DMS53 treated with DMSO at 0.1 percent for 48 hours (cell line): ENCODE results near the gene ZNF662.
A peak's percentile ranks its signal among the peaks of the same experiment; 100 is the strongest.
"Not testable (repeated sequence)": the region's sequence is repeated elsewhere in the genome, so short reads cannot be mapped to it uniquely, and the experiment has no call there.

ENCODE experiments used
- DNase-seq: peaks from one replicate; lab custom pipeline; 2025; ENCODE audit not compliant: unreplicated experiment; lab: John Stamatoyannopoulos, UW

ZNF662 gene

DNA sequence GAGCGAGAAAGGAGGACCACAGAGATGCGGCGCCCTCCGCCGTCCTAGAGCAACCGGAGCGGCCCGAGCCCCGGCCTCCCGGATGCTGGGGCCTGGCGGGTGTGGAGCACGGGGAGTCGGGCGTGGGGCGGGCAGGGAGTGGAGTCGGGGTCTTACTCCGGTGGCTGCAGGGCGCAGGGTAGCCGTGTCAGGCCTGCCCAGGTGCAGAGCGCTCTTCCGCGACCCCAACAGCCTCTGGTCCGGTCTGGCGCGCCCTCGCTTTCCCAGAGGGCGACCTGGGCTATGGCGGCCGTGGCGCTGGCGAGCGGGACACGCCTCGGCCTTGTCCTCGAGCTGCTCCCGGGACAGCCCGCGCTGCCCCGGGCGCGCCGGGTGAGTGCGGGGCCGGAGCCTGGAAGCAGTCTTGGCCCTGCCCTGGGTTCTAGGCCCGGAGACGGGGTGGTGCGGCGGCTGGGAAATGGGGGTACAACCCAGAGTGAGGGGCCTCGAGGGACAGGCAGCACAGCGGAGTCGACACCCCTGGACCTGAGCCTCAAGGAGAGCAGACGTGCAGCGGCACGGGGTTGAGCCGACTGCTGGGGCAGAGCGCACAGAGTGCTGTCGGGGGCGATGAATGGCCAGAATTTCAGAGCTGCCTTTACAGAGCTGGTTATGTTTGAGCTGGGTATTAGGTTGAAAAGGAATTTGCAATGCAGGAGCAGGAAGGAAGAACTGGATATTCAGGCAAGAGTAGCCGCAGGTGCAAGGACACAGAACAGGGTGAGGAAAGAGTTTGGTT lies at the start of gene ZNF662:
TSS of gene ZNF662 (plus strand) at position 73 of the 778 bp plus-strand sequence. CDS start 1,973 bp downstream, outside the sequence.
- DNase-seq, result peak; percentile 2

DNA sequence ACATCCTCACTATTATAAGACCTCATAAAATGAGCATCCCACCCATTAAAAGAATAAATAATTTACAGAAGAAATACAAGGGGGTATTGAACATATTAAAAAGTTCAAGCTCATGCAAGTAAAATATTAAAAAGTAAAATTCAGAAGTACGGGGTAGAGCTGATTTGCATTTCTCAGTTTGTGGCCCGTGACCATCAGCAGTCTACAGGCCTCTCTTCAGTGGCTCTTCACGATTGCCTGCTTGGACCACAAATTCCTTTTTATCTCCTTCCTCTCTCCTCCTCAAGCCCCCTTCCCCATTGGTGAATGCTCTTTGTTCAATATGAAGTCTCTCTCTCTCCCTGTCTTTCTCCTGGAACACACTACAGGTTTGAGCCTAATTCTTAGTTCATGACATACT lies 49.4 kb upstream of the ZNF662 start:
- DNase-seq, result no peak

GRCh38 chr3:42864321-42864950 lies 41.5 kb upstream of the ZNF662 start:
- DNase-seq, result no peak

- DNase-seq, result no peak
These were observed 40.7 kb upstream of the ZNF662 start for GRCh38 chr3:42865256-42865655.

GRCh38 chr3:42867138-42867537 lies 38.8 kb upstream of the ZNF662 start:
- no peak for DNase-seq

DNA sequence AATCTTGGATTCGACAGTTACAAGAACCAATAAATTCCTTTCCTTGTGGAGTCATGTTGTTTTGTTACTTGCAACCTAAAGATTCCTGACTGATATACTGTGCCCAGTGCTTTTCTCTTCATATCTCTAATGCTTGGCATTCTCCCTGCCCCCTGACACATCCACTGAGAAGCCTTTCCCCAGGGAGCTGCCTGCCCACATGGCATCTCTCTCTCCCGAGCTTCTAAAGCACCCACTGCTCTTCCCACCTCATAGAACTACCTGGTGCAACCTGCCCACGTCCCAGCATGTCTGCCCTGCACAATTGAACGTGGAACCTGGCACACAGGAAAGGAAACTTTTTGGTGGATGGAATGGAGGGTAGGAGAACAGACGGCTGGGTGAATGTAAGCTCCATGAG lies 37.1 kb upstream of the ZNF662 start:
- no peak for DNase-seq

DNA sequence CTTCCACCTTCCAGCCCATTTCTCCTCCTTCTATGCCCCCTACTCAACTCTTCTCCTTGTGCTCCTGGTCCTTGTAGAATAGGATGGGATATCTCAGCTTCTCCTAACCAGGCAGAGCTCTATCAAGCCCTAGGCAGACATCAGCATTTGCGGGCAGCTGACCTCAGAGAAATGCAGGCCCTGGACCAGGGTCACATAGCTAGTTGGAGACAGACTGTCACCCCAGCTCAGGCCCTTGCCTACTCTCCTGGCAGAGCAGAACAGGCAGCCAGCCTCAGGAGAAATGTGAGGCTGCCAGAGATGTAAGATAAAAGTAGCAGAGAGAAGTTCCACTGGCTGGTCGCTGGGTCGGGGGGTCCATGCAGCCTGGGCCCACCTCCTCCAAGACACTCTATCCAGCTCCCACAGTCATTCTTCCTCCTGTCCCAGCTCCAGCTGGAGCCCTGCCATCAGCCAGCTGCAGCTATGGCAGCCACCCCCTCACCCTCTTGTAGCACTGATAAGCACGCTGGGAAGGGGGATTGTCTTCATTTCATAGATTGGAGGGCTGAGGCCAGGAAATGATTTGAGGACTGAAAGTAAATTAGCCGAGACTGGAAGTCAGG lies 34.2 kb upstream of the ZNF662 start:
- no peak for DNase-seq

DNA sequence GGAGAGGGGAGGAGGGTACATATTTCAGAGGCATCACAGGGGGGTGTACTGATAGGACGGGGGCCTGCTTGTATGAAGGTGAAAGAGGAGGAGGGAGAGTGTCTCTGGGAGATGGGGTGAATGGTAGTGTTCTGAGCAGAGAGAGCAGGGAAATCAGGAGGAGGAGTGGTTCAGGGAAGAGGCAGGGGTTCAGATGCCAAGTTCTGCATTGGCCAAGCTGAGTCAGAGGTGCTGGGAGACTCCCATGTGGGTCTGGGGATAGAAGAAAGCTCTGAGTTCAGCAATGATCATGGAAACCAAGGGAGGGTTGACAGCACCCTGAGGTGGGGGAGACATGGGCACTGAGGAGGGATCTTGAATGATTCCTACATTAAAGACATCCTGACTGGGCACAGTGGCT lies 33.2 kb upstream of the ZNF662 start:
- no peak for DNase-seq

DNA sequence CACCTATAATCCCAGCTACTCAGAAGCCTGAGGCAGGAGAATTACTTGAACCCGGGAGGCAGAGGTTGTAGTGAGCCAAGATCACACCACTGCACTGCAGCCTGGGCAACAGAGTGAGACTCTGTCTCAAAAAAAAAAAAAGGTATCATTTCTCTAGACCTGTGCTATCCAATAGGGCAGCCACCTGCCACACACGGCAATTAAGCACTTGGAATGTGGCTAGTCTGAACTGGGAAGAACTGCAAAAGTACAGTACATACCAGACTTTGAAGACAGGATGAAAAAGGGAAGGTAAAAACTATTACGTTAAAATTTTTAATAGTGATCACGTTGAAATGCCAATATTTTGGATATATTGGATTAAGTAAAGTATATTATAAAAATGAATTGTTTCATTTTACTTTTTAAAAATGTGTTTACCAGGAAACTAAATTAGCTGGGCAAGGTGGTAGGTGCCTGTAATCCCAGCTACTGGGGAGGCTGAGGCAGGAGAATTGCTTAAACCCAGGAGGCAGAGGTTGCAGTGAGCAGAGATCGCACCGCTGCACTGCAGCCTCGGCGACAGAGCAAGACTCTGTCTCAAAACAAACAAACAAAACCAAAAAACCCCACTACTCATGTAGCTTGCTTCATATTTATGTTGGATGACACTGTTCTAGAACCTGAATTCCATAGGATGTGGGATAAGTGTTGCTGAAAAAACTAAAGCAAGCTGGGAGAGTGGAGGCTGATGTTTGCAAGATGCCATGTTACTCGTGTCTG lies 32.5 kb upstream of the ZNF662 start:
- no peak for DNase-seq

GRCh38 chr3:42874749-42875148 lies 31.2 kb upstream of the ZNF662 start:
- no peak for DNase-seq

GRCh38 chr3:42875325-42876151 lies 30.4 kb upstream of the ZNF662 start, which contains the start of gene CYP8B1:
Gene CYP8B1 (minus strand): TSS chr3:42875879. CDS start chr3:42875816, 63 bp downstream.
- no peak for DNase-seq

GRCh38 chr3:42876401-42876800 lies 29.5 kb upstream of the ZNF662 start:
- no peak for DNase-seq

GRCh38 chr3:42876940-42877720 lies 28.8 kb upstream of the ZNF662 start:
- no peak for DNase-seq

DNA sequence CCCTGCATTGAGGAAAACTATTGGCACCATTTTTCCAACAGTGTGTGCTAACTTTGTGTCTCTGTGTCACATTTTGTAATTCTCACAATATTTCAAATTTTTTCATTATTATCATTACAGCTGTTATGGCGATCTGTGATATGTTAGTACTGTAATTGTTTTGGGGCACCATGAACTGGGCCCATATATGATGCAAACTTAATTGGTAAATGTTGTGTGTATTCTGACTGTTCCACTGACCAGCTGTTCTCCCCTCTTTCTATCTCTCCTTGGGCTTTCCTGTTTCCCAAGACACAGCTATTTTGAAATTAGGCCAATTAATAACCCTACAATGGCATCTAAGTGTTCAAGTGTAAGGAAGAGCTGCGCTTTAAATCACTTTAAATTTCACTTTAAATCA lies 28.1 kb upstream of the ZNF662 start:
- DNase-seq, result no peak

DNA sequence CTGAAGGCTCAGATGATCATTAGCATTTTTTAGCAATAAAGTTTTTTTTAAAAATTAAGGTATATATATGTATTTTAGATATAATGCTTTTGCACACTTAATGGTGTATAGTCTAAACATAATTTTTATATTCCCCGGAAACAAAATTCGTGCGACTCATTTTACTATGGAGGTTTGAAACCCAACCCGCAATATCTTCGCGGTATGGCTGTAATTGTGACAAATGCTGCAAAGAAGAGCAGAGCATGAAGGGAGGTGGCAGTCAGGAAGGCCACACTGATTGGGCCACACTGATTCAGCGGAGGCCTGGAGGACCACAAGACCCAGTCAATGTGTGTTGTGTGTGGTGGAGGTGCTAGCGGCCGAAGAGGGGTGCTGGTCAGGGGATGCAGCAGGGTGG lies 25.8 kb upstream of the ZNF662 start:
- DNase-seq, result no peak

DNA sequence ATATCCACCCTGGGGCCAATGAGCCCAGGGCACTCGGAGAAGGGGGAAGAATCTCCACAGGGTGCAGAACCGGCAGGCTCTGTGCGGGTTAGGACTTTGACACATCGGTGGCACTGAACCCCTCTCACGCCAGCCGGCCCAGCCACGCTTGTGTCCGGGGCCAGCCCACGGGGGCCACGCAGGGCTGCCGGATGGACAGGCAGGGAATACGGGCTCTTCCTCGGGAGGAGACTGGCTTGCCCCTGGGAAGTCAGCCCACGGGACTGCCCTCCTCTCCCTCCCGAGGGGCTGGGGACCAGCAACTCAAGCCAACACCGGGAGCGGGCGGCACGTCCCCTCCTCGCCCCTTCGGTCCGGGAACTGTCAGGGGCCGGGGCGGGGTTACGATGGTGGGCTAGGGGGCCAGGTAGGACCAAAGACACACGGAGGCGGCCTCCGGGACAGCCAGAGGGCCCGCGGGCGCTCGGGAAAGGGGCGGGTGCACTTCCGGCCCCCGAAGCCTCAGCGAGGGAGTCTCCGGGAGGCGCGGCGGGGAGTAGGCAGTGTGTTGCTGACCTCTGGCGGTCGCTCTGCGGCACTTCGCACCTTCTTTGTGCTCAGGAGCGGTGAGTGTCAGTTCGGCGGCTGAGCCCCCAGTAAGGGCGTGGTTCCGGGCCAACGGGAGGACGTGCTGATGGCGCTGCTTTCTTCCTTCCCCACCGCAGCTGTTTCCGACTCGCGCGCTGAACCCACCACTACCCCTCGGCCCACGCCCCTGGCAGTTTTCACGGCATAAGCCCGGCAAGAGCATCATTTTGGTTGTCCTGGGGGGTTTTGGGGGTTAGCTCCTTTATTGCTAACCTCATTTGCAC lies 25.1 kb upstream of the ZNF662 start:
- peak; percentile 13 for DNase-seq

- DNase-seq, result not testable (repeated sequence)
These were observed 22.6 kb upstream of the ZNF662 start for GRCh38 chr3:42883251-42883930.

DNA sequence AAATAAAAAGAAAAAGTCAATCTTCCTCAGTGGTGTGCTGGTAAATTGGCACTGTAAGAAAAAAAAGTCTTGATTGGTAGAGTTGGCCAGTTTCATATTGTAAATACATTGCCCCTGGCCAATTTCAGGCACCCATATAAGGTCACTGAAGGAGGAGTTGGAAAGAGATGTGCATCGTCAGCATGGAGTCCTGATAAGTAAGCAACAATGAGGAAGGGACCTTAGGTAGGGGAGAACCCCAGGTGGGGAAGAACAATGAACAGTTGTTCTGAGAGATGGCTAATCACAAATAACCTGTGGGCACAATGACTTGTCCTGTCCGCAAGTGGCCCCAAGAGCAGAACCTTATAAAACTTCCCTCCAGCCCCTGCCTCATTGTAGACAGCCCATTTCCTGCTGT lies 21.6 kb upstream of the ZNF662 start:
- no peak for DNase-seq
